Measurements from ENCODE around the gene GNAQ. TPM values are rescaled to one million over a fixed set of nuclear protein-coding genes. Genes with fewer than 3 reads are reported as not detected.
A peak's percentile ranks its signal among the peaks of the same experiment; 100 is the strongest.
"Not testable (repeated sequence)": the region's sequence is repeated elsewhere in the genome, so short reads cannot be mapped to it uniquely, and the experiment has no call there.

Gene GNAQ
- total RNA-seq, 4 donors from 2014 or later = 40.8 to 54.7 (median 53.8) TPM

DNA sequence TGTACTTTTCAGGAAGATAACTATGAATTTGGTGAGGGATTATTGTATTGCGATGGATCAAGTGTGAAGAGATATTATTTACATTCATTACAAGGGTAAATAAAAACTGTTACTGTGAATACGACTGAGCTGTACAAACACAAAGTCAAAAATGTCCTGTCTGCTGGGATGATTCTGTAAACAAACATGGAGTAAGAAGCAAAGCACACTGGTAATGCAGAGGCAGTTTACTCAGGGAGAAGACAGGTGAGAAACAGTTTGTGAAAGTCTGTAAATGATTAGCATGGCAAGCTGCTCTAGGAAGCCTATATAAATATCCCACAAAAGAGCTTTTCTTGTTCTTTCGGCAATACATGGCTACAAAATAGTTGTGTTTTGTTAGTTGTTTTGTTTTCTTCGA, 268.0 kb downstream of the GNAQ start:
- no peak for ATAC-seq (ENCODE audit: low FRiP score)
- TF ChIP-seq, protein P1, sequence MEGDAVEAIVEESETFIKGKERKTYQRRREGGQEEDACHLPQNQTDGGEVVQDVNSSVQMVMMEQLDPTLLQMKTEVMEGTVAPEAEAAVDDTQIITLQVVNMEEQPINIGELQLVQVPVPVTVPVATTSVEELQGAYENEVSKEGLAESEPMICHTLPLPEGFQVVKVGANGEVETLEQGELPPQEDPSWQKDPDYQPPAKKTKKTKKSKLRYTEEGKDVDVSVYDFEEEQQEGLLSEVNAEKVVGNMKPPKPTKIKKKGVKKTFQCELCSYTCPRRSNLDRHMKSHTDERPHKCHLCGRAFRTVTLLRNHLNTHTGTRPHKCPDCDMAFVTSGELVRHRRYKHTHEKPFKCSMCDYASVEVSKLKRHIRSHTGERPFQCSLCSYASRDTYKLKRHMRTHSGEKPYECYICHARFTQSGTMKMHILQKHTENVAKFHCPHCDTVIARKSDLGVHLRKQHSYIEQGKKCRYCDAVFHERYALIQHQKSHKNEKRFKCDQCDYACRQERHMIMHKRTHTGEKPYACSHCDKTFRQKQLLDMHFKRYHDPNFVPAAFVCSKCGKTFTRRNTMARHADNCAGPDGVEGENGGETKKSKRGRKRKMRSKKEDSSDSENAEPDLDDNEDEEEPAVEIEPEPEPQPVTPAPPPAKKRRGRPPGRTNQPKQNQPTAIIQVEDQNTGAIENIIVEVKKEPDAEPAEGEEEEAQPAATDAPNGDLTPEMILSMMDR (IDR thresholded peaks at IDR 0.05) = no peak

DNA sequence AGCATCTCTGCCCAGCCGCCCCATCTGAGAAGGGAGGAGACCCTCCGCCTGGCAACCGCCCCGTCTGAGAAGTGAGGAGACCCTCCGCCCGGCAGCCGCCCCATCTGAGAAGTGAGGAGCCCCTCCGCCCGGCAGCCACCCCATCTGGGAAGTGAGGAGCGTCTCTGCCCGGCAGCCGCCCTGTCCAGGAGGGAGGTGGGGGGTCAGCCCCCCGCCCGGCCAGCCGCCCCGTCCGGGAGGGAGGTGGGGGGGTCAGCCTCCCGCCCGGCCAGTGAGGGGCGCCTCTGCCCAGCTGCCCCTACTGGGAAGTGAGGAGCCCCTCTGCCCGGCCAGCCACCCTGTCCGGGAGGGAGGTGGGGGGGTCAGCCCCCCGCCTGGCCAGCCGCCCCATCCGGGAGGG, 270.7 kb downstream of the GNAQ start:
- DNase-seq (ENCODE audit: low spot score); ATAC-seq (ENCODE audit: low FRiP score): not testable (repeated sequence)

More for the DNA sequence above, 268.0 kb downstream of the GNAQ start:
- DNase-seq (ENCODE audit: low spot score) = no peak

DNA sequence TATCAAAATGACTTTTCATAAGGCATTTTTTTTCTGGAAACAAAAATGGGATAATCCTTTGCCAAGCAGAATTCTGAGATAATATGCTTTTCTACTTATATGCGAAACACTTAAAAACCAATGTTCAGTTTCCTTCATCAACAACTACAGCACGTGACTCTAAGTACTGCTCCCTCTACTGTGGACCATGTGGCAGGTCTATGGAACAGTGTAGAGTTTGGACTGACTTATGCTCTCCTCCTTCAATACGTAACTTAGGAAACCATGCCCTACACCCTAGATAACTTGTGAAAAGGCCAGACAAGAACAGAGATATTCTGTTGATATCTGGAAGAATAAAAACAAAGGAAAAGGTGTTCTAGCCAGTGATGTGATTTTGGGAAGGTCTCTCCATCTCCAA, 272.2 kb downstream of the GNAQ start:
- DNase-seq (ENCODE audit: low spot score) (no peak), ATAC-seq (ENCODE audit: low FRiP score) (no peak)
- TF ChIP-seq, protein P1 (IDR thresholded peaks at IDR 0.05) = no peak

DNA sequence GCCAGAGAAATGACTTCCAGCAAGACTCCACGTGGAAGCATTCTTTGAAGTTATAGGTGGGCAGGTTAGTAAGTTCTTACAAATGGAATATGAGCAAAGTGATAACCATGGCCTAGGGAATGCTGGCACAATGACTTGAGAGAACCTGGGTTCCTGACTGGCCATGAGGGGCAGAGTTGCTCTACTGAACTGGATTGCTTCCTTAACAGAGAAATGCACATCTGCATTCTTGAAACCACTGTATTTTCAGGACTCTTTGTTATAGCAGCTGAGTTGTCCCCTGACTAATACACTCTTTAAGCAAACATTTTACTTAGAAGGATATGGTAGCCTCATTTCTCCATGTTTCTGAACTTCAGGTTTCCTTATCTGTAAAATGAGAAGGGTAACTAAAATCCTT, 275.2 kb downstream of the GNAQ start:
- TF ChIP-seq, protein P1 (IDR thresholded peaks at IDR 0.05) = no peak
- DNase-seq (ENCODE audit: low spot score) (no peak), ATAC-seq (ENCODE audit: low FRiP score) (no peak)

DNA sequence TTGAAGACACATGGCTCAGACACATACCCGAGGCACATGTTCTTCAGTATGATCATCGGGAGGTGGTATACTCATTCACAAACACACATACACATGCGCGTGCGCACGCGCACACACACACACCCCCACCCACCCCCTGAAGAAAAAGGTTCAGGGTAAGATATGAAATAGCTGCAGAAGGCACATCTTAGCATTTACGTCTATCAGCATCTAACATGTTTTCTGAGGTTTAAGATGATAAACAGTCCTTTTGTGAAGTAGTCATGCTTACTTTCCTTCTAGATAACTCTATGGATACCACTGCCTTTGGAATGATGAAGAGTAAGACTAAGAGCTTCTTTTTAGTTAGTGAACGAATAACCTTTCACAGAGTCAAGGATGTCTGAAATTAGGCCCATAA, 278.4 kb downstream of the GNAQ start:
- ATAC-seq (ENCODE audit: low FRiP score) (no peak), DNase-seq (ENCODE audit: low spot score) (no peak)
- TF ChIP-seq, protein P1 (IDR thresholded peaks at IDR 0.05) = no peak

DNA sequence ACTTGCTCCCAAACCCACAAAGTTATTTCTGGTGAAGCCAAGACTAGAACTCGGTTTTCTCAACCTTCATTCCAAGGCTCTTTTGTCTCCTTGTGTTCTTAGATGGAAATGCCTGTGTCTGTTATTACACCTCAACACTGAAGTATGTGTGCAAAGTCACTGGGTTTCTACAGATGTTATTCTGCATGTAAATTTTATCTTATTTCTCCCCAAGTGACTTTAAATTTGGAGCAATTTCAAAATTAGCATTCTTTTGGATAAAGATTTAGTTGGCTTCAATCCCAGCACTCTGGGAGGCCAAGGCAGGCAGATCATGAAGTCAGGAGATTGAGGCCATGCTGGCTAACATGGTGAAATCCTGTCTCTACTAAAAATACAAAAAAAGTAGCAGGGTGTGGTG, 279.1 kb downstream of the GNAQ start:
- TF ChIP-seq, protein P1 (IDR thresholded peaks at IDR 0.05) = no peak
- DNase-seq (ENCODE audit: low spot score) = no peak
- ATAC-seq (ENCODE audit: low FRiP score) = no peak

DNA sequence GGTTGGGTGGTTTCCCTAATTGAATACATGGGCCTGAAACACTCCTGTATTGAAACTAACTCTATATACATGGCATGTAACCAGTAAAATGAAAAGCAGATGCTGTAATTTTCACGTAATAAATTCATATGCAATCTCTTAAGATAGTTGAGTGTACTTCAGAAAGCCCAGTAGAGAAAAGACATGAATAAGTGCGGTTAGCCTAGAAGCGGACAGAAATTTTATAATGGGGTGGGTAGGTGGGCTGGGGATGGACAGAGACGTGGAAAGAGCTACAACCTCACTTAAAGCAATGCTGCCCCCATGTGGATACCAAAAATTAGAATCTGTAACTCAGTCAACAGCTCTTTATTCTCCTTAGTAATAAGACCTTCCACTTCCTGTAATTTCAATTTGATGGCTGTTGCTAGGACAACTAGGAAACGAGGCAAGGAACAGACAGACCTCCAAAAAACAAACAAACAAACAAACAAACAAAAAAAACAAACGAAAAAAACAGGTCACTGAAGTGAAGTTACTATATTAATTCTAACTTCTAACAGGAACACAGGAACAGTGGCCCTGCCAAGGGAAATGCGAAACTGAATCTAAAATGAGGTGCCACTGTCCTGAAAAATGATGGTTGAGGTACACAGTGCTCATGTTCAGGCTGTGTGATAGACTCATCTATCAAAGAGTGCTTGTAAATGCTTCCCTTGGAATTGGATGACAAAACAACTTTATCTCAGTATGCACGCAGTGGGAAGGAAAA, 280.1 kb downstream of the GNAQ start:
- peak; percentile 42 for ATAC-seq (ENCODE audit: low FRiP score)

More for the DNA sequence above, 280.1 kb downstream of the GNAQ start:
- DNase-seq (ENCODE audit: low spot score) = no peak
- TF ChIP-seq, protein P1 (IDR thresholded peaks at IDR 0.05) = no peak

All from omental fat pad (tissue), 4 donors.